SU-DHL-6 (cell line): ENCODE measurements around the gene KLHL18.

Source experiments
- H2AFZ ChIP-seq: fragments of 200-600 bp; sonication (generic); 2 replicates; pipeline ENCODE4 v1.6.1; 2014; ENCODE audit warnings: low read depth, mild to moderate bottlenecking, moderate library complexity, mixed read lengths, antibody characterized with exemption, low read length; ENCODE audit not compliant: severe bottlenecking
- H3F3A ChIP-seq: fragments of 200-600 bp; shearing (Covaris generic); 2 replicates; pipeline ENCODE4 v1.6.0; 2016; ENCODE audit warnings: antibody characterized with exemption, mild to moderate bottlenecking; ENCODE audit not compliant: insufficient read depth
- H3K27ac ChIP-seq: fragments of 200-600 bp; sonication (generic); 2 replicates; pipeline ENCODE4 v1.5.1; 2016; ENCODE audit warnings: low read depth, mild to moderate bottlenecking, low read length, moderate library complexity, mixed read lengths
- H3K27me3 ChIP-seq: fragments of 200-600 bp; sonication (generic), shearing (Covaris generic); 2 replicates; pipeline ENCODE4 v1.6.0; 2014; ENCODE audit warnings: mild to moderate bottlenecking, low read length
- H3K36me3 ChIP-seq: fragments of 200-600 bp; sonication (generic); 2 replicates; pipeline ENCODE4 v1.6.1; 2014; ENCODE audit warnings: mild to moderate bottlenecking, low read length, mixed read lengths
- H3K4me2 ChIP-seq: fragments of 300-600, 200-600 bp; shearing (Covaris generic), sonication (generic); 2 replicates; pipeline ENCODE4 v1.6.0; 2014; ENCODE audit warnings: low read length, low read depth, mild to moderate bottlenecking; ENCODE audit not compliant: poor library complexity, severe bottlenecking
- H3K4me3 ChIP-seq: fragments of 200-600 bp; sonication (generic); 2 replicates; pipeline ENCODE4 v1.5.1; 2014; ENCODE audit warnings: antibody characterized with exemption, low read length, mild to moderate bottlenecking, mixed read lengths; ENCODE audit not compliant: insufficient read depth, poor library complexity, severe bottlenecking
- H3K79me2 ChIP-seq: fragments of 200-600 bp; sonication (generic); 2 replicates; pipeline ENCODE4 v1.6.1; 2014; ENCODE audit warnings: mild to moderate bottlenecking, low read length, moderate library complexity; ENCODE audit not compliant: insufficient read depth
- H3K9ac ChIP-seq: fragments of 200-600 bp; sonication (generic); 2 replicates; pipeline ENCODE4 v1.7.0; 2014; ENCODE audit warnings: mild to moderate bottlenecking, low read length
- H3K9me2 ChIP-seq: fragments of 200-600 bp; sonication (generic); replicated peaks from 2 replicates; pipeline ENCODE4 v1.6.1; 2014; ENCODE audit warnings: low read length; ENCODE audit not compliant: insufficient read depth
- H3K9me3 ChIP-seq: fragments of 200-600 bp; sonication (generic); 2 replicates; pipeline ENCODE4 v1.6.1; 2014; ENCODE audit warnings: low read length, mixed read lengths; ENCODE audit not compliant: insufficient read depth
- H4K20me1 ChIP-seq: fragments of 200-600 bp; sonication (generic); 2 replicates; pipeline ENCODE4 v1.6.1; 2014; ENCODE audit warnings: low read depth, mild to moderate bottlenecking, antibody characterized with exemption, low read length, moderate library complexity, mixed read lengths
- CTCF ChIP-seq: fragments of 200-600 bp; sonication (generic); IDR thresholded peaks from one replicate; pipeline ENCODE4 v1.5.1; 2017; ENCODE audit warnings: antibody characterized with exemption, mild to moderate bottlenecking, low read length, moderate library complexity; ENCODE audit not compliant: insufficient read depth, poor library complexity, severe bottlenecking
- EZH2phosphoT487 ChIP-seq: fragments of 200-600 bp; sonication (generic), shearing (Covaris generic); conservative IDR thresholded peaks from 2 replicates; pipeline ENCODE4 v1.6.1; 2018; ENCODE audit warnings: mild to moderate bottlenecking, antibody characterized with exemption, low read length, moderate library complexity, mixed read lengths

The KLHL18 gene

GRCh38 chr3:47243419-47244147, 39.2 kb upstream of the KLHL18 start:
- no peak overlapping the region for H3K4me2 ChIP-seq
- TF ChIP-seq CTCF = no peak
- no peak for TF ChIP-seq EZH2phosphoT487
- no peak overlapping the region for H3K27ac ChIP-seq
- no peaks in the 10 kb centered on the region for H4K20me1 ChIP-seq
- H3K9me2 ChIP-seq = no peaks in the 10 kb centered on the region
- no peaks in the 10 kb centered on the region for H3K36me3 ChIP-seq
- H3K9me3 ChIP-seq = no peaks in the 10 kb centered on the region
- H2AFZ ChIP-seq = no peak overlapping the region
- H3K79me2 ChIP-seq = no peaks in the 10 kb centered on the region
- H3K27me3 ChIP-seq = no peaks in the 10 kb centered on the region
- no peak overlapping the region for H3K9ac ChIP-seq
- no peak overlapping the region for H3K4me3 ChIP-seq
- no peaks in the 10 kb centered on the region for H3F3A ChIP-seq

GRCh38 chr3:47244531-47245100, 38.1 kb upstream of the KLHL18 start:
- no peaks in the 10 kb centered on the region for H3F3A ChIP-seq
- H3K27ac ChIP-seq = no peak overlapping the region
- H3K9me3 ChIP-seq = no peaks in the 10 kb centered on the region
- H2AFZ ChIP-seq = no peak overlapping the region
- H3K79me2 ChIP-seq = no peaks in the 10 kb centered on the region
- H4K20me1 ChIP-seq = no peaks in the 10 kb centered on the region
- H3K27me3 ChIP-seq = no peaks in the 10 kb centered on the region
- no peaks in the 10 kb centered on the region for H3K36me3 ChIP-seq
- no peak overlapping the region for H3K4me3 ChIP-seq
- TF ChIP-seq EZH2phosphoT487 (no peak), CTCF (no peak)
- no peak overlapping the region for H3K9ac ChIP-seq
- H3K4me2 ChIP-seq = no peak overlapping the region
- H3K9me2 ChIP-seq = no peaks in the 10 kb centered on the region

- Histone ChIP-seq H2AFZ (no peak overlapping the region), H4K20me1 (no peaks in the 10 kb centered on the region)
Measured at GRCh38 chr3:47245271-47245670, 37.5 kb upstream of the KLHL18 start.

More at GRCh38 chr3:47245271-47245670, 37.5 kb upstream of the KLHL18 start:
- H3K4me2 ChIP-seq = no peak overlapping the region
- no peaks in the 10 kb centered on the region for H3K27me3 ChIP-seq
- H3K9ac ChIP-seq = no peak overlapping the region
- no peaks in the 10 kb centered on the region for H3K36me3 ChIP-seq
- no peak overlapping the region for H3K27ac ChIP-seq
- no peak overlapping the region for H3K4me3 ChIP-seq
- TF ChIP-seq EZH2phosphoT487 (no peak), CTCF (no peak)
- no peaks in the 10 kb centered on the region for H3K9me3 ChIP-seq
- no peaks in the 10 kb centered on the region for H3F3A ChIP-seq
- H3K79me2 ChIP-seq = no peaks in the 10 kb centered on the region
- H3K9me2 ChIP-seq = no peaks in the 10 kb centered on the region
